ENCODE results near the gene MCRIP2. TPM values are rescaled to one million over a fixed set of nuclear protein-coding genes. Genes with fewer than 3 reads are reported as not detected.

The MCRIP2 gene
- total RNA-seq, 4 donors from 2014 or later = 61.3 to 124 (median 69.1) TPM

GRCh38 chr16:629833-630248 lies 11.8 kb upstream of the MCRIP2 start:
- no peaks in the 10 kb centered on the region for H3K9me3 ChIP-seq
- no peaks in the 10 kb centered on the region for H3K27me3 ChIP-seq
- H3K4me3 ChIP-seq (replicated peaks in 1 of 3) = no peak overlapping the region
- no peak overlapping the region for H3K27ac ChIP-seq
- no peak for DNase-seq
- 92 to 100% methylated on average over 1 to 6 of the region's 11 CpGs for WGBS, 2 donors
- H3K36me3 ChIP-seq = peaks cover 7 to 14% of the 10 kb centered on the region in 2 donors
- TF ChIP-seq POLR2A (IDR thresholded peaks at IDR 0.05) (no peak), CTCF (IDR thresholded peaks at IDR 0.05) (no peak)
- peaks cover 7 to 14% of the 10 kb centered on the region in 2 donors for H3K4me1 ChIP-seq
- intact Hi-C loops (cut with DNase I) = loop anchor here (5.0 kb wide), 1 partner anchor 38 kb away; the partner anchor contains the start of gene RAB40C

GRCh38 chr16:630249-630814 lies 11.3 kb upstream of the MCRIP2 start:
- no peaks in the 10 kb centered on the region for H3K9me3 ChIP-seq
- H3K27ac ChIP-seq = no peak overlapping the region
- no peak for DNase-seq
- peaks cover 7 to 14% of the 10 kb centered on the region in 2 donors for H3K36me3 ChIP-seq
- H3K27me3 ChIP-seq = no peaks in the 10 kb centered on the region
- TF ChIP-seq CTCF (IDR thresholded peaks at IDR 0.05) (no peak), POLR2A (IDR thresholded peaks at IDR 0.05) (no peak)
- intact Hi-C loops (cut with DNase I) = loop anchor here (5.0 kb wide), 1 partner anchor 38 kb away; the partner anchor contains the start of gene RAB40C
- 45 to 65% methylated on average over 9 to 10 of the region's 29 CpGs for WGBS, 2 donors
- H3K4me3 ChIP-seq (replicated peaks in 1 of 3) = no peak overlapping the region
- peaks cover 7 to 19% of the 10 kb centered on the region in 2 donors for H3K4me1 ChIP-seq

- intact Hi-C loops (cut with DNase I) = loop anchor here (5.0 kb wide), 1 partner anchor 39 kb away; the partner anchor contains the start of gene RAB40C
- H3K36me3 ChIP-seq = peaks cover 7 to 11% of the 10 kb centered on the region in 2 donors
- H3K4me1 ChIP-seq = peaks cover 11 to 24% of the 10 kb centered on the region in 2 donors
- H3K4me3 ChIP-seq (replicated peaks in 1 of 3) = no peak within 1 kb of the TSS
- DNase-seq = peak; percentile 56 to 65
- TF ChIP-seq CTCF (IDR thresholded peaks at IDR 0.05) (no peak), POLR2A (IDR thresholded peaks at IDR 0.05) (no peak)
- no peaks in the 10 kb centered on the region for H3K9me3 ChIP-seq
- H3K27me3 ChIP-seq = no peaks in the 10 kb centered on the region
- WGBS, 2 donors = no CpG with 5 or more reads among the region's 23 CpGs
- no peak within 1 kb of the TSS for H3K27ac ChIP-seq
Measured at GRCh38 chr16:630815-631405, 10.7 kb upstream of the MCRIP2 start, which contains the start of gene WFIKKN1. WFIKKN1 (plus strand) TSS chr16:630985; CDS start chr16:631254, 269 bp downstream.

- Histone ChIP-seq H3K36me3 (peaks cover 7 to 8% of the 10 kb centered on the region in 2 donors), H3K4me3 (replicated peaks in 1 of 3) (no peak overlapping the region), H3K27ac (no peak overlapping the region), H3K9me3 (no peaks in the 10 kb centered on the region), H3K4me1 (peaks cover 11 to 24% of the 10 kb centered on the region in 2 donors), H3K27me3 (no peaks in the 10 kb centered on the region)
- 59% methylated on average over 9 of the region's 9 CpGs for WGBS, 2 donors
- TF ChIP-seq POLR2A (IDR thresholded peaks at IDR 0.05) = no peak
- no peak for TF ChIP-seq CTCF (IDR thresholded peaks at IDR 0.05)
- no peak for DNase-seq
- intact Hi-C loops (cut with DNase I) = loop anchor here (5.0 kb wide), 1 partner anchor 40 kb away; the partner anchor contains the start of gene RAB40C
Measured at GRCh38 chr16:631808-632358, 9.7 kb upstream of the MCRIP2 start.

All from thyroid gland (tissue), 4 donors.